OCI-LY3 (cell line): ENCODE data around the gene MUSK.

Experiments used
- H2AFZ ChIP-seq: fragments of 200-600, 300-600 bp; shearing (Covaris generic); 2 replicates; pipeline ENCODE4 v1.6.0; 2014; ENCODE audit warnings: antibody characterized with exemption, low read depth, low read length
- H3K27ac ChIP-seq: fragments of 200-600, 300-600 bp; sonication (generic); 2 replicates; pipeline ENCODE4 v1.5.1; 2014; ENCODE audit warnings: mild to moderate bottlenecking, low read length, moderate library complexity, mixed read lengths
- H3K27me3 ChIP-seq: fragments of 200-600, 300-600 bp; sonication (generic); 2 replicates; pipeline ENCODE4 v1.6.1; 2014; ENCODE audit warnings: low read depth, low read length, mixed read lengths
- H3K36me3 ChIP-seq: fragments of 200-600, 300-600 bp; sonication (generic); replicated peaks from 2 replicates; pipeline ENCODE3; 2014; ENCODE audit warnings: low read depth, low read length, mixed read lengths
- H3K4me1 ChIP-seq: fragments of 300-600, 200-600 bp; sonication (generic); 2 replicates; pipeline ENCODE4 v1.6.1; 2014; ENCODE audit warnings: low read length, mixed read lengths
- H3K4me2 ChIP-seq: fragments of 200-600, 300-600 bp; sonication (generic); 2 replicates; pipeline ENCODE4 v1.6.1; 2014; ENCODE audit warnings: low read length, mixed read lengths
- H3K4me3 ChIP-seq: fragments of 300-600, 200-600 bp; sonication (generic); 2 replicates; pipeline ENCODE4 v1.5.1; 2014; ENCODE audit warnings: antibody characterized with exemption, mild to moderate bottlenecking, low read length, moderate library complexity
- H3K79me2 ChIP-seq: fragments of 300-600, 200-600 bp; shearing (Covaris generic); 2 replicates; pipeline ENCODE4 v1.6.1; 2014; ENCODE audit warnings: mild to moderate bottlenecking, low read length, mixed read lengths
- H3K9ac ChIP-seq: fragments of 300-600, 200-600 bp; shearing (Covaris generic); 2 replicates; pipeline ENCODE4 v1.6.0; 2014; ENCODE audit warnings: mild to moderate bottlenecking, low read length, moderate library complexity
- H3K9me3 ChIP-seq: fragments of 200-600, 300-600 bp; shearing (Covaris generic); 2 replicates; pipeline ENCODE4 v1.6.1; 2014; ENCODE audit warnings: low read length, mixed read lengths; ENCODE audit not compliant: insufficient read depth
- H4K20me1 ChIP-seq: fragments of 200-600, 300-600 bp; sonication (generic); 2 replicates; pipeline ENCODE4 v1.6.1; 2016; ENCODE audit warnings: low read length, mixed read lengths; ENCODE audit not compliant: insufficient read depth
- CTCF ChIP-seq: fragments of 200-600, 300-600 bp; sonication (generic); IDR thresholded peaks from 2 replicates; pipeline ENCODE4 v1.5.1; 2014; ENCODE audit warnings: antibody characterized with exemption, low read length, low read depth
- EZH2phosphoT487 ChIP-seq: fragments of 200-600 bp; shearing (Covaris generic); IDR thresholded peaks from 2 replicates; pipeline ENCODE4 v1.6.1; 2018; ENCODE audit warnings: antibody characterized with exemption, mixed run types, low read depth

Gene MUSK

GRCh38 chr9:110810262-110810976, 141.8 kb downstream of the MUSK start:
- Histone ChIP-seq H2AFZ (no peak overlapping the region), H3K36me3 (no peaks in the 10 kb centered on the region), H3K4me1 (no peaks in the 10 kb centered on the region), H3K27ac (no peak overlapping the region), H3K4me2 (no peak overlapping the region), H3K27me3 (no peaks in the 10 kb centered on the region), H3K79me2 (no peaks in the 10 kb centered on the region), H3K9me3 (no peaks in the 10 kb centered on the region), H4K20me1 (no peaks in the 10 kb centered on the region), H3K9ac (no peak overlapping the region), H3K4me3 (no peak overlapping the region)
- no peak for TF ChIP-seq CTCF
- no peak for TF ChIP-seq EZH2phosphoT487

DNA sequence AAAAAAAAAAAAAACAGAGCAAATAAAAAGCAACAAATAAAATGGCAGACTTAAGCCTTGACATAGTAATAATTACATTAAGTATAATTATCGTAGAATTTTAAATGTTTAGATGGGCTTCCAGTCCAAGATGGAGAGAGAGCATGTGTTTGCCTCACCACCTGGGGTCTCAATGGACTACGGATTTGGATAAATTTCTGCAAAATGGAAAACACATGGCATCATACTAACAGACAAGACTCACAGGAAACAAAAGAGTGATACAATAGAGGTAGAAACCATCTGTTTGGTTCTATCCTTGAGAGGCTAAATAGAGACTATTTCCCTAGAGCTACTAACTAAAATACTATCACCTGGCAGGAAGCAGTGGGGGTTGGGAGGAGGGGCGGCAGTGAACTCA, 144.3 kb downstream of the MUSK start:
- no peaks in the 10 kb centered on the region for H3K9me3 ChIP-seq
- no peak overlapping the region for H3K4me2 ChIP-seq
- no peak overlapping the region for H3K27ac ChIP-seq
- no peaks in the 10 kb centered on the region for H4K20me1 ChIP-seq
- no peak overlapping the region for H3K9ac ChIP-seq
- no peaks in the 10 kb centered on the region for H3K27me3 ChIP-seq
- H3K79me2 ChIP-seq = no peaks in the 10 kb centered on the region
- TF ChIP-seq CTCF = no peak
- TF ChIP-seq EZH2phosphoT487 = no peak
- H3K36me3 ChIP-seq = no peaks in the 10 kb centered on the region
- H3K4me3 ChIP-seq = no peak overlapping the region
- no peaks in the 10 kb centered on the region for H3K4me1 ChIP-seq
- H2AFZ ChIP-seq = no peak overlapping the region

GRCh38 chr9:110814159-110814558, 145.6 kb downstream of the MUSK start:
- H3K4me3 ChIP-seq = no peak overlapping the region
- no peaks in the 10 kb centered on the region for H3K79me2 ChIP-seq
- no peak overlapping the region for H3K4me2 ChIP-seq
- H3K4me1 ChIP-seq = no peaks in the 10 kb centered on the region
- H3K9ac ChIP-seq = no peak overlapping the region
- no peaks in the 10 kb centered on the region for H3K27me3 ChIP-seq
- TF ChIP-seq CTCF (no peak), EZH2phosphoT487 (no peak)
- H4K20me1 ChIP-seq = no peaks in the 10 kb centered on the region
- H3K27ac ChIP-seq = no peak overlapping the region
- H2AFZ ChIP-seq = no peak overlapping the region
- no peaks in the 10 kb centered on the region for H3K36me3 ChIP-seq
- no peaks in the 10 kb centered on the region for H3K9me3 ChIP-seq

DNA sequence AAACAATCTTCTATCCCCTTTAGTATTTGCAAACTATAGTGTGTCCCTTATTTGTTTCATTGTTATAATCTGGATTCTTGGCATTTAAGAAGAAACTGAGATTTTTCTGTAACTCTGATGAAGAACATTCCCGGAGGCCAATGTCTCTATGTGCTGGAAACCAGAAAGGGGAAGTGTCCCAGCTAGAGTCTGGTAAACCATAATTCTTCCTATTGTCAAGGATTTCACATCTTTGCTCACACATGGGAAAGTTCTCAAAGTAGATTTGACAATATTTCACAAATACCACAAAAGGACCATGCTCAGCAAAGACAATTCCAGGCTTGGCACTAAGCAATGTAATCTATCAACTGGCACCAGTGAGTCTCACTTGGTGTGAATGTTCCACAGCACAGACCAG, 146.8 kb downstream of the MUSK start:
- H3K4me3 ChIP-seq = no peak overlapping the region
- no peak overlapping the region for H3K9ac ChIP-seq
- TF ChIP-seq CTCF (no peak), EZH2phosphoT487 (no peak)
- H3K36me3 ChIP-seq = no peaks in the 10 kb centered on the region
- no peaks in the 10 kb centered on the region for H3K4me1 ChIP-seq
- no peak overlapping the region for H3K27ac ChIP-seq
- no peak overlapping the region for H3K4me2 ChIP-seq
- H2AFZ ChIP-seq = no peak overlapping the region
- H3K9me3 ChIP-seq = no peaks in the 10 kb centered on the region
- no peaks in the 10 kb centered on the region for H4K20me1 ChIP-seq
- H3K27me3 ChIP-seq = no peaks in the 10 kb centered on the region
- H3K79me2 ChIP-seq = no peaks in the 10 kb centered on the region
